ENCODE data around the gene FLCN. TPM values are rescaled to one million over a fixed set of nuclear protein-coding genes. Genes with fewer than 3 reads are reported as not detected.

Gene FLCN
- total and polyA plus RNA-seq, 2 experiments from 2014 or later = 12.1 to 36.6 TPM

DNA sequence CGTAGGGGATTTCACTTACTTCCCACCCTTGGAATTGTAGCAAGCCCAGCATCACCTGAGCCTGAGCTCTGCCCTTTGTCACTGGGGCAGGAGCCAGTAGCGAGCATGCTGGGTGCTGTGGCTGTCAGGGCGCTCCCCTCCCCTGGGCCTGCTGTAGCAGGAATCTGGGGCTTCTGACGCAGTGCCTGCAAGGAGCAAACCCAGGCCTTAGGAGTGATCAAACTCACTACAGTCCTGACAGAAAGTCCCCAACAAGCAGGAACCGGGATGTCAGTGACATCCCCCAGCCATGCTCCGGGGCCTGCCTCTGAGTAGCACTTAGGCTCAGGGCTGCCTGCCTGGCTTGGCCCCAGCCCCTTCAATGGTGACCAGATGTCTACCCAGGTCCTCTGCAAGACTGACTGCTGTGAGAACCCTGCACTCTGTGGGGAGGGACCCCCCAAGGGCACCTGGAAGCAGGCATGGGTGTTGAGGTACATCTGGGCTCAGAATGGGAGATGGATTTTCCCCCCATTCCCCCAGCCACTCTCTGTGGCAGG lies 54.3 kb downstream of the FLCN start (continued):
- TF ChIP-seq, protein P1, sequence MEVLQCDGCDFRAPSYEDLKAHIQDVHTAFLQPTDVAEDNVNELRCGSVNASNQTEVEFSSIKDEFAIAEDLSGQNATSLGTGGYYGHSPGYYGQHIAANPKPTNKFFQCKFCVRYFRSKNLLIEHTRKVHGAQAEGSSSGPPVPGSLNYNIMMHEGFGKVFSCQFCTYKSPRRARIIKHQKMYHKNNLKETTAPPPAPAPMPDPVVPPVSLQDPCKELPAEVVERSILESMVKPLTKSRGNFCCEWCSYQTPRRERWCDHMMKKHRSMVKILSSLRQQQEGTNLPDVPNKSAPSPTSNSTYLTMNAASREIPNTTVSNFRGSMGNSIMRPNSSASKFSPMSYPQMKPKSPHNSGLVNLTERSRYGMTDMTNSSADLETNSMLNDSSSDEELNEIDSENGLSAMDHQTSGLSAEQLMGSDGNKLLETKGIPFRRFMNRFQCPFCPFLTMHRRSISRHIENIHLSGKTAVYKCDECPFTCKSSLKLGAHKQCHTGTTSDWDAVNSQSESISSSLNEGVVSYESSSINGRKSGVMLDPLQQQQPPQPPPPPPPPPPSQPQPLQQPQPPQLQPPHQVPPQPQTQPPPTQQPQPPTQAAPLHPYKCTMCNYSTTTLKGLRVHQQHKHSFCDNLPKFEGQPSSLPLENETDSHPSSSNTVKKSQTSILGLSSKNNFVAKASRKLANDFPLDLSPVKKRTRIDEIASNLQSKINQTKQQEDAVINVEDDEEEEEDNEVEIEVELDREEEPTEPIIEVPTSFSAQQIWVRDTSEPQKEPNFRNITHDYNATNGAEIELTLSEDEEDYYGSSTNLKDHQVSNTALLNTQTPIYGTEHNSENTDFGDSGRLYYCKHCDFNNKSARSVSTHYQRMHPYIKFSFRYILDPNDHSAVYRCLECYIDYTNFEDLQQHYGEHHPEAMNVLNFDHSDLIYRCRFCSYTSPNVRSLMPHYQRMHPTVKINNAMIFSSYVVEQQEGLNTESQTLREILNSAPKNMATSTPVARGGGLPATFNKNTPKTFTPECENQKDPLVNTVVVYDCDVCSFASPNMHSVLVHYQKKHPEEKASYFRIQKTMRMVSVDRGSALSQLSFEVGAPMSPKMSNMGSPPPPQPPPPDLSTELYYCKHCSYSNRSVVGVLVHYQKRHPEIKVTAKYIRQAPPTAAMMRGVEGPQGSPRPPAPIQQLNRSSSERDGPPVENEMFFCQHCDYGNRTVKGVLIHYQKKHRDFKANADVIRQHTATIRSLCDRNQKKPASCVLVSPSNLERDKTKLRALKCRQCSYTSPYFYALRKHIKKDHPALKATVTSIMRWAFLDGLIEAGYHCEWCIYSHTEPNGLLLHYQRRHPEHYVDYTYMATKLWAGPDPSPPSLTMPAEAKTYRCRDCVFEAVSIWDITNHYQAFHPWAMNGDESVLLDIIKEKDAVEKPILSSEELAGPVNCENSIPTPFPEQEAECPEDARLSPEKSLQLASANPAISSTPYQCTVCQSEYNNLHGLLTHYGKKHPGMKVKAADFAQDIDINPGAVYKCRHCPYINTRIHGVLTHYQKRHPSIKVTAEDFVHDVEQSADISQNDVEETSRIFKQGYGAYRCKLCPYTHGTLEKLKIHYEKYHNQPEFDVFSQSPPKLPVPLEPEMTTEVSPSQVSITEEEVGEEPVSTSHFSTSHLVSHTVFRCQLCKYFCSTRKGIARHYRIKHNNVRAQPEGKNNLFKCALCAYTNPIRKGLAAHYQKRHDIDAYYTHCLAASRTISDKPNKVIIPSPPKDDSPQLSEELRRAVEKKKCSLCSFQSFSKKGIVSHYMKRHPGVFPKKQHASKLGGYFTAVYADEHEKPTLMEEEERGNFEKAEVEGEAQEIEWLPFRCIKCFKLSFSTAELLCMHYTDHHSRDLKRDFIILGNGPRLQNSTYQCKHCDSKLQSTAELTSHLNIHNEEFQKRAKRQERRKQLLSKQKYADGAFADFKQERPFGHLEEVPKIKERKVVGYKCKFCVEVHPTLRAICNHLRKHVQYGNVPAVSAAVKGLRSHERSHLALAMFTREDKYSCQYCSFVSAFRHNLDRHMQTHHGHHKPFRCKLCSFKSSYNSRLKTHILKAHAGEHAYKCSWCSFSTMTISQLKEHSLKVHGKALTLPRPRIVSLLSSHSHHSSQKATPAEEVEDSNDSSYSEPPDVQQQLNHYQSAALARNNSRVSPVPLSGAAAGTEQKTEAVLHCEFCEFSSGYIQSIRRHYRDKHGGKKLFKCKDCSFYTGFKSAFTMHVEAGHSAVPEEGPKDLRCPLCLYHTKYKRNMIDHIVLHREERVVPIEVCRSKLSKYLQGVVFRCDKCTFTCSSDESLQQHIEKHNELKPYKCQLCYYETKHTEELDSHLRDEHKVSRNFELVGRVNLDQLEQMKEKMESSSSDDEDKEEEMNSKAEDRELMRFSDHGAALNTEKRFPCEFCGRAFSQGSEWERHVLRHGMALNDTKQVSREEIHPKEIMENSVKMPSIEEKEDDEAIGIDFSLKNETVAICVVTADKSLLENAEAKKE (CRISPR knock-in tag; IDR thresholded peaks at IDR 0.05) = no peak
- TF ChIP-seq ZNF331 (CRISPR knock-in tag; IDR thresholded peaks at IDR 0.05; ENCODE audit: low read depth) (no peak), CREB1 (CRISPR knock-in tag; IDR thresholded peaks at IDR 0.05; ENCODE audit: low read depth) (no peak)
- TF ChIP-seq, protein P2, sequence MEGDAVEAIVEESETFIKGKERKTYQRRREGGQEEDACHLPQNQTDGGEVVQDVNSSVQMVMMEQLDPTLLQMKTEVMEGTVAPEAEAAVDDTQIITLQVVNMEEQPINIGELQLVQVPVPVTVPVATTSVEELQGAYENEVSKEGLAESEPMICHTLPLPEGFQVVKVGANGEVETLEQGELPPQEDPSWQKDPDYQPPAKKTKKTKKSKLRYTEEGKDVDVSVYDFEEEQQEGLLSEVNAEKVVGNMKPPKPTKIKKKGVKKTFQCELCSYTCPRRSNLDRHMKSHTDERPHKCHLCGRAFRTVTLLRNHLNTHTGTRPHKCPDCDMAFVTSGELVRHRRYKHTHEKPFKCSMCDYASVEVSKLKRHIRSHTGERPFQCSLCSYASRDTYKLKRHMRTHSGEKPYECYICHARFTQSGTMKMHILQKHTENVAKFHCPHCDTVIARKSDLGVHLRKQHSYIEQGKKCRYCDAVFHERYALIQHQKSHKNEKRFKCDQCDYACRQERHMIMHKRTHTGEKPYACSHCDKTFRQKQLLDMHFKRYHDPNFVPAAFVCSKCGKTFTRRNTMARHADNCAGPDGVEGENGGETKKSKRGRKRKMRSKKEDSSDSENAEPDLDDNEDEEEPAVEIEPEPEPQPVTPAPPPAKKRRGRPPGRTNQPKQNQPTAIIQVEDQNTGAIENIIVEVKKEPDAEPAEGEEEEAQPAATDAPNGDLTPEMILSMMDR (conservative IDR thresholded peaks at IDR 0.05; ENCODE audit: low read depth in 2 of 2) = no peak

DNA sequence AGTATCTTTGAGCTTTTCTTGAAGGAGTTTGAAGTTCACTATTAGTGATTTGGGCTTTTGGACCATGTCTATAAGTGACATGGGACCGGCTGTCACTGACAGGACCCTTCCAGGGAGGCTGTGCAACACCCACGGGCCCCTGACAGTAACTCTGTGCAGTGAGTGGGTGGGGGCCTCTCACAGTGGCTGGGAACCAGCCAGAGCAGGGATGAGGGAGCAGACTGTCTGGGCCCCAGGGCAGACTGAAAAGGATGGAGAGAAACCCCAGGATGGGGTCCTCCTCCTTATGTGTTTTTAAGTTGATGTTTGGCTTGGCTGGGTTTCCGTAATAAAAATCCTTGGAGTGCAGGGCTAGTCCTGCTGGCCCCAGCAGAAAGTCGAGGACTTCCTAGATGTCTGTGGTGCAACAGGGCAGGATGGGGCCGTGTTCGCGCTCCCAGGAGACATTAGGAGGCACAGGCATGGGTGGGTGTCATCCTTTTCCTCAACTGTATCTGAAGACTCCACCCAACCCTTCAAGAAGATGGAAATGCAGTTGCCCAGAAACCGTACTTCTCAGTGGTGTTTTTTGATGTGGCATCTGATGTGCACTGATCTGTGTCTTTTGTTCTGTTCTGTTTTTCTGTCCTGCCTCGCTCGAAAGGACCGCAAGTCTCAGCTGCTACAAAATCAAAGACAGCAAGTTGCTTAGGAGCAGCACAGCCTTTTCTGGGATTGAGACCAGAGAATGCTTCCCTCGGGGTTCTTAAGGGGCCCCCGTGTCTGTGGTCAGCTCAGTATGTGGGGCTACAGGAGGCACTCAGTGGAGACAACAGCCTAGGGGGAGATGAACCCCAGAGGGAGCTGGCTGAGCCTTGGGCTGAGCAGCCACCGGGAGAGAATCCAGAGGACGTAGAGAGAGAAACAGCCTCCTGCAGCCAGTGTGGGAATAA lies 55.0 kb downstream of the FLCN start:
- H3K36me3 Mint-ChIP-seq (ENCODE audit: low read depth) = peaks cover 33% of the 10 kb centered on the region
- TF ChIP-seq, protein P2 (conservative IDR thresholded peaks at IDR 0.05; ENCODE audit: low read depth in 2 of 2) = no peak
- no peak for TF ChIP-seq STAT1 (IDR thresholded peaks at IDR 0.05; ENCODE audit: unreplicated experiment)
- TF ChIP-seq ZNF114 (CRISPR knock-in tag; IDR thresholded peaks at IDR 0.05) = no peak
- TF ChIP-seq, protein P3, sequence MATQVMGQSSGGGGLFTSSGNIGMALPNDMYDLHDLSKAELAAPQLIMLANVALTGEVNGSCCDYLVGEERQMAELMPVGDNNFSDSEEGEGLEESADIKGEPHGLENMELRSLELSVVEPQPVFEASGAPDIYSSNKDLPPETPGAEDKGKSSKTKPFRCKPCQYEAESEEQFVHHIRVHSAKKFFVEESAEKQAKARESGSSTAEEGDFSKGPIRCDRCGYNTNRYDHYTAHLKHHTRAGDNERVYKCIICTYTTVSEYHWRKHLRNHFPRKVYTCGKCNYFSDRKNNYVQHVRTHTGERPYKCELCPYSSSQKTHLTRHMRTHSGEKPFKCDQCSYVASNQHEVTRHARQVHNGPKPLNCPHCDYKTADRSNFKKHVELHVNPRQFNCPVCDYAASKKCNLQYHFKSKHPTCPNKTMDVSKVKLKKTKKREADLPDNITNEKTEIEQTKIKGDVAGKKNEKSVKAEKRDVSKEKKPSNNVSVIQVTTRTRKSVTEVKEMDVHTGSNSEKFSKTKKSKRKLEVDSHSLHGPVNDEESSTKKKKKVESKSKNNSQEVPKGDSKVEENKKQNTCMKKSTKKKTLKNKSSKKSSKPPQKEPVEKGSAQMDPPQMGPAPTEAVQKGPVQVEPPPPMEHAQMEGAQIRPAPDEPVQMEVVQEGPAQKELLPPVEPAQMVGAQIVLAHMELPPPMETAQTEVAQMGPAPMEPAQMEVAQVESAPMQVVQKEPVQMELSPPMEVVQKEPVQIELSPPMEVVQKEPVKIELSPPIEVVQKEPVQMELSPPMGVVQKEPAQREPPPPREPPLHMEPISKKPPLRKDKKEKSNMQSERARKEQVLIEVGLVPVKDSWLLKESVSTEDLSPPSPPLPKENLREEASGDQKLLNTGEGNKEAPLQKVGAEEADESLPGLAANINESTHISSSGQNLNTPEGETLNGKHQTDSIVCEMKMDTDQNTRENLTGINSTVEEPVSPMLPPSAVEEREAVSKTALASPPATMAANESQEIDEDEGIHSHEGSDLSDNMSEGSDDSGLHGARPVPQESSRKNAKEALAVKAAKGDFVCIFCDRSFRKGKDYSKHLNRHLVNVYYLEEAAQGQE (IDR thresholded peaks at IDR 0.05; ENCODE audit: unreplicated experiment) = no peak
- no peak for TF ChIP-seq EZH2phosphoT487 (IDR thresholded peaks at IDR 0.05; ENCODE audit: unreplicated experiment)

More for the DNA sequence above, 55.0 kb downstream of the FLCN start:
- no peaks in the 10 kb centered on the region for H3K9me2 ChIP-seq (ENCODE audit: insufficient read depth)
- no peak overlapping the region for H3K27ac Mint-ChIP-seq
- no peaks in the 10 kb centered on the region for H3K27me3 ChIP-seq (ENCODE audit: insufficient read depth)
- no peak overlapping the region for H3K4me2 ChIP-seq
- ATAC-seq (no peak), DNase-seq (ENCODE audit: low spot score) (no peak)
- H3K36me3 ChIP-seq (ENCODE audit: insufficient read depth) = no peaks in the 10 kb centered on the region; the same call in 1 of the 2 replicates
- H3F3A ChIP-seq (replicated peaks; ENCODE audit: low read depth) = no peaks in the 10 kb centered on the region
- H3K9me3 Mint-ChIP-seq = no peaks in the 10 kb centered on the region
- peaks cover 1% of the 10 kb centered on the region for H3K27me3 Mint-ChIP-seq (ENCODE audit: insufficient read depth, low read depth, poor library complexity)
- H3K79me2 ChIP-seq (replicated peaks; ENCODE audit: insufficient read depth) = no peaks in the 10 kb centered on the region
- no peak overlapping the region for H3K4me3 ChIP-seq
- H3K27ac ChIP-seq (ENCODE audit: low read depth) = no peak overlapping the region
- no peak overlapping the region for H2AFZ ChIP-seq
- H4K20me1 ChIP-seq (replicated peaks; ENCODE audit: insufficient read depth) = no peaks in the 10 kb centered on the region; the same call in 1 of the 2 replicates
- H3K4me3 Mint-ChIP-seq = no peak overlapping the region
- H3K4me1 ChIP-seq (ENCODE audit: insufficient read depth) = no peaks in the 10 kb centered on the region
- peaks cover 21% of the 10 kb centered on the region for H3K4me1 Mint-ChIP-seq

Data from GM23338 (cell line).